K562 (cell line): ENCODE data around the gene HFE. TPM values are rescaled to one million over a fixed set of nuclear protein-coding genes. Genes with fewer than 3 reads are reported as not detected.

ENCODE experiments used
- ATAC-seq: fragments of 200-7000 bp; cut with Tn5 transposase; 3 replicates; pipeline ENCODE4 v1.9.1; 2020; ENCODE audit warnings: moderate library complexity
- BruUV-seq: library from RNA; stranded (reverse); fragments of 400-500 nt; replicated peaks from 2 replicates; lab custom pipeline; 2021; lab: Mats Ljungman, UMichigan
- CTCF ChIA-PET: fragments of 300-600 bp; formaldehyde crosslinking; extraction: SDS; loops from one replicate; lab custom pipeline; 2021; ENCODE audit warnings: low intra/inter-chr PET ratio; lab: Yijun Ruan, JAX
- POLR2A ChIA-PET: fragments of 300-600, 350-650 bp; sonication (Branson Sonifier 250); formaldehyde crosslinking; extraction: SDS; loops from one replicate; lab custom pipeline; 2021; ENCODE audit warnings: antibody characterized with exemption, inconsistent platforms; lab: Yijun Ruan, JAX
- DNase-seq, 4 experiments: peaks; one replicate each; pipeline versions ENCODE4 v3.0.0 to v3.0.0-alpha.2; 2011 to 2018; ENCODE audit warnings: low spot score in 3 of 4, mixed read lengths in 3 of 4; ENCODE audit errors: extremely low read depth in 1 of 4
- FAIRE-seq: peaks from 2 replicates; lab custom pipeline; 2011; peaks lifted over from hg19 to GRCh38; lab: Jason Lieb, UNC
- H2AFZ ChIP-seq: 2 replicates; pipeline ENCODE4 v1.6.0; 2011; ENCODE audit warnings: low read depth, low read length, control low read depth, inconsistent platforms
- H3K27ac ChIP-seq: fragments of 200-600 bp; 3 replicates; pipeline ENCODE4 v1.8.0; 2011; ENCODE audit warnings: low read depth, mild to moderate bottlenecking, control low read depth, inconsistent platforms, low read length, moderate library complexity, mixed read lengths; ENCODE audit errors: extremely low read depth
- H3K27me3 ChIP-seq, 2 experiments: fragments of 300-600 bp in 1 of 2; 2 replicates in 1 of 2; 3 replicates in 1 of 2; pipeline versions ENCODE4 v1.6.0 to v1.8.0; 2011; ENCODE audit warnings: inconsistent platforms in 2 of 2, low read length in 2 of 2, mild to moderate bottlenecking in 1 of 2, mixed read lengths in 1 of 2, moderate library complexity in 1 of 2; ENCODE audit not compliant: control insufficient read depth in 2 of 2, insufficient read depth in 2 of 2
- H3K36me3 ChIP-seq: fragments of 300-600 bp; 3 replicates; pipeline ENCODE4 v1.8.0; 2011; ENCODE audit warnings: mild to moderate bottlenecking, low read length, inconsistent platforms; ENCODE audit not compliant: control insufficient read depth, insufficient read depth
- H3K4me1 ChIP-seq, 2 experiments: fragments of 200-600 bp in 1 of 2; replicated peaks in 1 of 2; 2 replicates in 1 of 2; 3 replicates in 1 of 2; pipeline versions ENCODE4 v1.5.1 to v1.8.0; 2011; ENCODE audit warnings: inconsistent platforms in 2 of 2, low read length in 2 of 2, mild to moderate bottlenecking in 1 of 2, mixed read lengths in 1 of 2, moderate library complexity in 1 of 2; ENCODE audit not compliant: control insufficient read depth in 2 of 2, insufficient read depth in 2 of 2
- H3K4me2 ChIP-seq: 2 replicates; pipeline ENCODE4 v1.6.1; 2011; ENCODE audit warnings: low read length, control low read depth, inconsistent platforms, mixed read lengths; ENCODE audit not compliant: insufficient read depth
- H3K4me3 ChIP-seq: fragments of 200-600 bp; sonication (generic), shearing (Covaris generic); 2 replicates; pipeline ENCODE4 v1.5.1; 2016; ENCODE audit warnings: control low read depth, inconsistent platforms
- H3K79me2 ChIP-seq: fragments of 200-600 bp; 3 replicates; pipeline ENCODE4 v1.8.0; 2011; ENCODE audit warnings: low read length, inconsistent platforms; ENCODE audit not compliant: control insufficient read depth, insufficient read depth
- H3K9ac ChIP-seq, 2 experiments: 2 replicates each; pipeline versions ENCODE4 v1.6.0 to v1.6.1; 2011; ENCODE audit warnings: low read depth in 2 of 2, low read length in 2 of 2, control low read depth in 1 of 2, inconsistent platforms in 1 of 2, mild to moderate bottlenecking in 1 of 2, mixed read lengths in 1 of 2; ENCODE audit not compliant: insufficient read depth in 1 of 2
- H3K9me1 ChIP-seq: one replicate; pipeline ENCODE4 v1.6.0; 2011; ENCODE audit warnings: inconsistent platforms, mild to moderate bottlenecking, low read length, moderate library complexity; ENCODE audit not compliant: control insufficient read depth, insufficient read depth
- H3K9me3 ChIP-seq: replicated peaks from 2 replicates; pipeline ENCODE4 v1.5.1; 2011; ENCODE audit warnings: low read depth, low read length, inconsistent platforms; ENCODE audit not compliant: control insufficient read depth, insufficient read depth
- H4K20me1 ChIP-seq: replicated peaks from 2 replicates; pipeline ENCODE4 v1.6.1; 2011; ENCODE audit warnings: low read length, inconsistent platforms, mixed read lengths; ENCODE audit not compliant: control insufficient read depth, insufficient read depth
- CBFB ChIP-seq: sonication (generic); formaldehyde crosslinking; IDR thresholded peaks from 2 replicates; pipeline ENCODE4 v1.4.0; 2020; ENCODE audit warnings: mild to moderate bottlenecking, missing genetic modification reagents
- CTBP1 ChIP-seq: fragments of 450-650 bp; IDR thresholded peaks from 2 replicates; pipeline ENCODE4 v1.6.1; 2016; ENCODE audit warnings: borderline replicate concordance
- DACH1 ChIP-seq: fragments of 450-650 bp; IDR thresholded peaks from 2 replicates; pipeline ENCODE4 v1.6.1; 2018; ENCODE audit not compliant: partially characterized antibody
- HCFC1 ChIP-seq: IDR thresholded peaks from 2 replicates; pipeline ENCODE4 v1.6.1; 2012; ENCODE audit warnings: low read depth, low read length, improper control_type of control experiment
- HDGF ChIP-seq: fragments of 450-650 bp; IDR thresholded peaks from 2 replicates; pipeline ENCODE4 v1.6.1; 2016
- KDM1A ChIP-seq, 2 experiments: fragments of 450-650 bp; IDR thresholded peaks; 2 replicates each; pipeline ENCODE4 v1.6.1; 2016; ENCODE audit warnings: mild to moderate bottlenecking in 2 of 2
- NCOA1 ChIP-seq: fragments of 450-650 bp; IDR thresholded peaks from 2 replicates; pipeline ENCODE4 v1.6.1; 2016; ENCODE audit warnings: low read depth
- PPARD ChIP-seq: fragments of 250-450 bp; sonication (Bioruptor Pico); IDR thresholded peaks from 2 replicates; pipeline ENCODE4 v1.8.0; 2022; ENCODE audit warnings: inconsistent platforms, mild to moderate bottlenecking, moderate library complexity
- SMC3 ChIP-seq: conservative IDR thresholded peaks from 2 replicates; pipeline ENCODE4 v1.6.1; 2011; ENCODE audit warnings: low read depth, low read length, improper control_type of control experiment; ENCODE audit not compliant: insufficient read depth
- ZNF146 ChIP-seq: IDR thresholded peaks from one replicate; pipeline ENCODE4 v1.6.1; 2018; ENCODE audit warnings: missing compliant biosample characterization; ENCODE audit not compliant: unreplicated experiment
- ZSCAN29 ChIP-seq: fragments of 450-650 bp; IDR thresholded peaks from 2 replicates; pipeline ENCODE4 v1.6.1; 2017
- WGBS: fragments of 100-300 bp; shearing (Covaris generic); methylation state at CpG from one replicate; pipeline ENCODE4 v1.1.6; 2016; ENCODE audit warnings: low coverage, mixed read lengths; ENCODE audit not compliant: insufficient coverage; ENCODE audit errors: missing lambda C conversion rate; 5-methylcytosine and 5-hydroxymethylcytosine counted together
- in situ Hi-C: fragments of 300-500 bp; cut with MboI; formaldehyde crosslinking; loops from 4 replicates; pipeline ENCODE4 v1.15.0; 2018; ENCODE audit warnings: inconsistent platforms, mixed read lengths
- intact Hi-C: fragments of 100-400 bp; cut with micrococcal nuclease; formaldehyde crosslinking; loops from 2 replicates; pipeline ENCODE4 v1.14.2; 2022
- polyA plus RNA-seq, 8 experiments: library from polyadenylated mRNA; depleted of rRNA in 4 of 8; stranded (reverse) in 5 of 8; unstranded in 3 of 8; fragments of >200 nt; fragmentation: Nextera tagmentation in 2 of 8; fragmentation: Illumina TruSeq in 1 of 8; extraction: Ambion mirVana in 2 of 8; extraction: Trizol in 1 of 8; gene quantifications; 2 replicates each; pipeline versions ENCODE4 v1.2.1 to v1.2.3, GENCODE V29; 2011 to 2014; ENCODE audit warnings: inconsistent platforms in 1 of 8, missing spikeins in 1 of 8
- total RNA-seq, 7 experiments: library from RNA; depleted of rRNA in 6 of 7; stranded (reverse); fragments of >200 nt in 6 of 7; fragmentation: Illumina TruSeq in 2 of 7; extraction: Trizol in 2 of 7; gene quantifications; 2 replicates each; pipeline versions ENCODE4 v1.2.1 to v1.2.3, GENCODE V29; 2011 to 2021; ENCODE audit warnings: low replicate concordance in 1 of 7
- TF ChIP-seq, protein P1 (sequence below): fragments of 250-450 bp; sonication (Bioruptor Pico); IDR thresholded peaks from 2 replicates; pipeline ENCODE4 v1.4.0; 2020; ENCODE audit warnings: mild to moderate bottlenecking, moderate library complexity
- TF ChIP-seq, protein P2 (sequence below), 2 experiments: fragments of 450-650 bp; IDR thresholded peaks; 2 replicates each; pipeline ENCODE4 v1.6.1; 2016; ENCODE audit warnings: mild to moderate bottlenecking in 2 of 2, borderline replicate concordance in 1 of 2, low read depth in 1 of 2, moderate library complexity in 1 of 2

HFE gene
- total and polyA plus RNA-seq, 9 of the 15 experiments (the other 6 are each of a cell fraction or from before 2014, with no cell fraction given) = 0.14 to 1.2 (median 0.76) TPM

DNA sequence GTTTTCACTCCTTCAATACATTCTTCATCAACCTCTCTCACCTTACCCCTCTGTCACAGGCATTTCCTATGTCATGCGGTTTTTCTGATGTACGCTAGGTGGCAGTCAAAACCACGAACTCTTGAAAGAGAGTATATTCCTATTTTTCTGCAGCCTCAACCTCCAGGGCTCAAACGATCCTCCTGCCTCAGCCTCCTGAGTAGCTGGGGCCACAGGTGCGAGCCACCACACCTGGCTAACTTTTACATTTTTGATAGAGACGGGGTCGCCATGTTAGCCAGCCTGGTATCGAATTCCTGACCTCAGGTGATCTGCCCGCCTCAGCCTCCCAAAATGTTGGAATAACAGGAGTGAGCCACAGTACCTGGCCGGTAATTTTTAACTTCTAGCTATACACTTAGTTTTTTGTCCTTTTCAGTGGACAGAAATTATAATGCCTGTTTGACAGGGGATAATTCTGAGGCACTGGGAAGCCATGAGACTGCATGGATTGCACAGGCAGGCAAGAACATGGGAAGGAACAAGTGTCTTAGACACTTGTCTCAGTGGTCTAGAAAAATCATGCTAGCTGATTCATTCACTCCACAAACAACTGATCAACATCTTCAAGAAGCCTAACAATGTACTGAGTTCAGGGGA, 22.5 kb upstream of the HFE start:
- H3K4me1 ChIP-seq = 0 out of 5 replicates have a peak, but pooled peaks cover 0 to 3% of the 10 kb centered on the region in 2 experiments
- no peaks in the 10 kb centered on the region for H3K79me2 ChIP-seq
- intact Hi-C loops (loop anchor here (5.0 to 10.0 kb wide), 3 partner anchors 108 to 533 kb away; partner anchors contain the start of gene ABT1), in situ Hi-C loops (loop anchor here (5.0 to 10.0 kb wide), 2 partner anchors 38 to 530 kb away; partner anchors contain the start of gene ABT1)
- no peak overlapping the region for H3K4me3 ChIP-seq
- no peak overlapping the region for H3K4me2 ChIP-seq
- no peak overlapping the region for H2AFZ ChIP-seq
- H3K27me3 ChIP-seq = no peaks in the 10 kb centered on the region
- FAIRE-seq = peak; percentile 74
- ChIA-PET POLR2A (interaction anchor here (1.3 to 23.0 kb wide), 3 partner anchors 34 to 59 kb away, joined by 5 to 597 read pairs (median 7); a partner anchor contains a TSS), CTCF (interaction anchor here (0.7 to 6.9 kb wide), 3 partner anchors 33 to 528 kb away, joined by 3 to 131 read pairs (median 3); no protein-coding TSS in a partner anchor)
- H3K9me3 ChIP-seq = no peaks in the 10 kb centered on the region
- no peaks in the 10 kb centered on the region for H3K9me1 ChIP-seq
- peak; percentile 58 to 78 (median 60) for DNase-seq
- no TSS peak for BruUV-seq
- no peaks in the 10 kb centered on the region; the same call in 2 of the 3 replicates for H3K36me3 ChIP-seq
- no peaks in the 10 kb centered on the region for H4K20me1 ChIP-seq
- ATAC-seq = peak; percentile 71
- 20% methylated on average over 10 of the region's 10 CpGs for WGBS
- no peak overlapping the region for H3K27ac ChIP-seq
- no peak overlapping the region for H3K9ac ChIP-seq
- TF ChIP-seq CTBP1 = peak; percentile 41; the same call in 1 of the 2 replicates
- peak; percentile 76 for TF ChIP-seq SMC3
- TF ChIP-seq HCFC1 = 0 out of 2 replicates have a peak, but pooled peaks have one; percentile 23
- peak; percentile 70; the same call in 1 of the 2 replicates for TF ChIP-seq CBFB (CRISPR knock-in tag)
- TF ChIP-seq KDM1A (IDR thresholded peaks at IDR 0.05) = peak; percentile 88 to 96
- TF ChIP-seq, protein P1, sequence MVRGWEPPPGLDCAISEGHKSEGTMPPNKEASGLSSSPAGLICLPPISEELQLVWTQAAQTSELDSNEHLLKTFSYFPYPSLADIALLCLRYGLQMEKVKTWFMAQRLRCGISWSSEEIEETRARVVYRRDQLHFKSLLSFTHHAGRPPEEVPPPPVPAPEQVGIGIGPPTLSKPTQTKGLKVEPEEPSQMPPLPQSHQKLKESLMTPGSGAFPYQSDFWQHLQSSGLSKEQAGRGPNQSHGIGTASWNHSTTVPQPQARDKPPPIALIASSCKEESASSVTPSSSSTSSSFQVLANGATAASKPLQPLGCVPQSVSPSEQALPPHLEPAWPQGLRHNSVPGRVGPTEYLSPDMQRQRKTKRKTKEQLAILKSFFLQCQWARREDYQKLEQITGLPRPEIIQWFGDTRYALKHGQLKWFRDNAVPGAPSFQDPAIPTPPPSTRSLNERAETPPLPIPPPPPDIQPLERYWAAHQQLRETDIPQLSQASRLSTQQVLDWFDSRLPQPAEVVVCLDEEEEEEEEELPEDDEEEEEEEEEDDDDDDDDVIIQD (CRISPR knock-in tag) = no peak
- peak; percentile 36; the same call in 1 of the 2 replicates for TF ChIP-seq ZSCAN29
- no peak for TF ChIP-seq PPARD
- TF ChIP-seq, protein P2, sequence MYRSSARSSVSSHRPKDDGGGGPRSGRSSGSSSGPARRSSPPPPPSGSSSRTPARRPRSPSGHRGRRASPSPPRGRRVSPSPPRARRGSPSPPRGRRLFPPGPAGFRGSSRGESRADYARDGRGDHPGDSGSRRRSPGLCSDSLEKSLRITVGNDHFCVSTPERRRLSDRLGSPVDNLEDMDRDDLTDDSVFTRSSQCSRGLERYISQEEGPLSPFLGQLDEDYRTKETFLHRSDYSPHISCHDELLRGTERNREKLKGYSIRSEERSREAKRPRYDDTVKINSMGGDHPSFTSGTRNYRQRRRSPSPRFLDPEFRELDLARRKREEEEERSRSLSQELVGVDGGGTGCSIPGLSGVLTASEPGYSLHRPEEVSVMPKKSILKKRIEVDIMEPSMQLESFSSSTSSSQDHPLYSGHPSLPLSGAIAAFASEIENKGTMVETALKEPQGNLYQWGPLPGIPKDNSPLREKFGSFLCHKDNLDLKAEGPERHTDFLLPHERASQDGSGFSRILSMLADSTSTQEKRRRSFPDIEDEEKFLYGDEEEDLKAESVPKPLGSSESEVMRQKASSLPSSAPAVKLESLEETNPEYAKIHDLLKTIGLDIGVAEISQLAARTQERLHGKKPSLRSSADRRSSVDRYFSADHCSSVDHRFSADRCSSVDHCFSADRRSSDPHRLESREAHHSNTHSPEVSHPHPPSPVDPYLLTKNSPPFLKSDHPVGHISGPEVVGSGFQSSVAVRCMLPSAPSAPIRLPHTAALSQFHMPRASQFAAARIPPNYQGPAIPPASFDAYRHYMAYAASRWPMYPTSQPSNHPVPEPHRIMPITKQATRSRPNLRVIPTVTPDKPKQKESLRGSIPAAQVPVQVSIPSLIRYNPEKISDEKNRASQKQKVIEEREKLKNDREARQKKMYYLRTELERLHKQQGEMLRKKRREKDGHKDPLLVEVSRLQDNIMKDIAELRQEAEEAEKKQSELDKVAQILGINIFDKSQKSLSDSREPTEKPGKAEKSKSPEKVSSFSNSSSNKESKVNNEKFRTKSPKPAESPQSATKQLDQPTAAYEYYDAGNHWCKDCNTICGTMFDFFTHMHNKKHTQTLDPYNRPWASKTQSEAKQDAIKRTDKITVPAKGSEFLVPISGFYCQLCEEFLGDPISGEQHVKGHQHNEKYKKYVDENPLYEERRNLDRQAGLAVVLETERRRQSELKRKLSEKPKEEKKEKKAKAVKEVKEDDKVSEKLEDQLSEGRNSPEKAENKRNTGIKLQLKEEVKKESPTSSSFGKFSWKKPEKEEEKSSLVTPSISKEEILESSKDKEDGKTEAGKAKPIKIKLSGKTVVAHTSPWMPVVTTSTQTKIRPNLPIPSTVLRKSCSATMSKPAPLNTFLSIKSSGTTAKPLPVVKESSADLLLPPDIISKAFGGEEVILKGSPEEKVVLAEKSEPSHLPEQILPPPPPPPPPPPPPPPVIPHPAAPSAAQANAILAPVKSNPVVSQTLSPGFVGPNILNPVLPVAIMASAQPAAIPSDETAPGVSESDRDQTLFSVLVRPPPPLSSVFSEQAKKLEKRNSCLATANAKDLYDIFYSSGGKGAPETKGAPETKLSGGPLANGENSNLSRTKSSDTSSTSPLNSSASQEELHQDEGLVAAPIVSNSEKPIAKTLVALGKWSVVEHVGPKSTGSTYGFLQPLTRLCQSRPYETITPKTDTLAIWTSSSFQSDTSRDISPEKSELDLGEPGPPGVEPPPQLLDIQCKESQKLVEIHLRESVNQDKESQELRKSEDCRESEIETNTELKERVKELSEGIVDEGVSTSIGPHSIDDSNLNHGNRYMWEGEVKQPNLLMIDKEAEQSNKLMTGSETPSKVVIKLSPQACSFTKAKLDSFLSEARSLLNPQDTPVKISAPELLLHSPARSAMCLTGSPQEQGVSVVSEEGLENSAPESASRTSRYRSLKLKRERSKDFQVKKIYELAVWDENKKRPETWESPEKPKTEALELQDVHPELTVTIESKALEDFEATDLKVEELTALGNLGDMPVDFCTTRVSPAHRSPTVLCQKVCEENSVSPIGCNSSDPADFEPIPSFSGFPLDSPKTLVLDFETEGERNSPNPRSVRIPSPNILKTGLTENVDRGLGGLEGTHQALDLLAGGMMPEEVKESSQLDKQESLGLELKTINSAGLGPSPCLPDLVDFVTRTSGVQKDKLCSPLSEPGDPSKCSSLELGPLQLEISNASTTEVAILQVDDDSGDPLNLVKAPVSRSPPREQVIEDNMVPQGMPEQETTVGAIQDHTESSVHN (IDR thresholded peaks at IDR 0.05; ENCODE audit: borderline replicate concordance in 1 of 2, low read depth in 1 of 2) = no peak
- TF ChIP-seq HDGF = 0 out of 2 replicates have a peak, but pooled peaks have one; percentile 75
- TF ChIP-seq DACH1 = peak; percentile 44
- no peak for TF ChIP-seq ZNF146 (CRISPR knock-in tag)
- TF ChIP-seq NCOA1 = no peak
